Smooth muscle cell (in vitro differentiated cells): Measurements from ENCODE around the gene ZEB1. TPM values are rescaled to one million over a fixed set of nuclear protein-coding genes. Genes with fewer than 3 reads are reported as not detected.
"Not testable (repeated sequence)": the region's sequence is repeated elsewhere in the genome, so short reads cannot be mapped to it uniquely, and the experiment has no call there.

Source experiments
- DNase-seq: peaks from one replicate; lab custom pipeline; 2025; ENCODE audit not compliant: unreplicated experiment; lab: John Stamatoyannopoulos, UW
- H2AFZ ChIP-seq: fragments of 200-600 bp; sonication (generic); 2 replicates; pipeline ENCODE4 v1.6.0; 2016; ENCODE audit warnings: antibody characterized with exemption, low read depth, mild to moderate bottlenecking
- H3F3A ChIP-seq: fragments of 200-600 bp; sonication (generic); 2 replicates; pipeline ENCODE4 v1.6.0; 2017; ENCODE audit warnings: antibody characterized with exemption, low read depth
- H3K27ac ChIP-seq: fragments of 200-600 bp; sonication (generic); 2 replicates; pipeline ENCODE4 v1.5.1; 2016; ENCODE audit warnings: low read depth, mild to moderate bottlenecking
- H3K27me3 ChIP-seq: fragments of 200-600 bp; sonication (generic); 2 replicates; pipeline ENCODE4 v1.6.1; 2016; ENCODE audit warnings: low read depth, mild to moderate bottlenecking
- H3K36me3 ChIP-seq: fragments of 200-600 bp; sonication (generic); 2 replicates; pipeline ENCODE4 v1.5.1; 2016; ENCODE audit warnings: low read depth
- H3K4me1 ChIP-seq: fragments of 200-600 bp; sonication (generic); 2 replicates; pipeline ENCODE4 v1.5.1; 2016; ENCODE audit warnings: low read depth
- H3K4me2 ChIP-seq: fragments of 200-600 bp; sonication (generic); 2 replicates; pipeline ENCODE4 v1.6.0; 2016; ENCODE audit warnings: mild to moderate bottlenecking
- H3K4me3 ChIP-seq: fragments of 200-600 bp; sonication (generic); 2 replicates; pipeline ENCODE4 v1.5.1; 2016; ENCODE audit warnings: mild to moderate bottlenecking
- H3K79me2 ChIP-seq: fragments of 200-600 bp; sonication (generic); 2 replicates; pipeline ENCODE4 v1.6.0; 2016; ENCODE audit warnings: low read depth, mild to moderate bottlenecking
- H3K9ac ChIP-seq: fragments of 200-600 bp; sonication (generic); 2 replicates; pipeline ENCODE4 v1.6.0; 2016; ENCODE audit warnings: low read depth
- H3K9me3 ChIP-seq: fragments of 200-600 bp; sonication (generic); replicated peaks from 2 replicates; pipeline ENCODE4 v1.5.1; 2016; ENCODE audit warnings: low read depth
- H4K20me1 ChIP-seq: fragments of 200-600 bp; sonication (generic); 2 replicates; pipeline ENCODE4 v1.6.0; 2016; ENCODE audit warnings: low read depth
- WGBS: methylation state at CpG from one replicate; pipeline ENCODE4 v1.1.7; 2016; ENCODE audit warnings: low lambda C conversion rate; 5-methylcytosine and 5-hydroxymethylcytosine counted together
- polyA plus RNA-seq: library from polyadenylated mRNA; unstranded; fragments of >200 nt; fragmentation: Nextera tagmentation; extraction: Ambion mirVana; gene quantifications from 2 replicates; pipeline ENCODE4 v1.2.1, GENCODE V29; 2016
- total RNA-seq: library from RNA; depleted of rRNA; stranded (reverse); fragments of >200 nt; gene quantifications from 2 replicates; pipeline ENCODE4 v1.2.3, GENCODE V29; 2014
- TF ChIP-seq, protein P1 (sequence below): fragments of 200-600 bp; sonication (generic); IDR thresholded peaks from 2 replicates; pipeline ENCODE4 v1.5.1; 2017; ENCODE audit warnings: borderline replicate concordance, mild to moderate bottlenecking, antibody characterized with exemption; ENCODE audit not compliant: insufficient read depth, poor library complexity, severe bottlenecking

ZEB1 gene
- total and polyA plus RNA-seq, 2 experiments from 2014 or later, result 7.9 to 15.7 TPM

DNA sequence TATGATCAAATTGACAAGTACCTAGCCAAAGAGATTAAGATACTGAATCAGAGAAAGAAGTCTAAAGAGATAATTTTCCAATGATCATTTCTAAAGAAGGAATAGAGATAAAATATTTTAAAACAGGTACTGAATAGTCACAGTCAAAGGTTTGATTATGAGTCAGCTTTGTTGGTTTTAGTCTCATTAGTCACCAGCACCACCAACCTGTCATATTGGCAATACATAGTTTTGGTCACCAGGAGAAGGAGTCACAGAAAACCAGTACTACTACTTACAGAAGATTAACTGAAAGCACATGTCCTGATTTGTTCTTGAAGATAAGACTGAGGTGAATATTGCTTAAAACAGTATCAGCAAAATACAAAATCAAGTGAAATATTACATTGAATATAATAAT is 34.6 kb downstream of the ZEB1 start:
- H3K4me1 ChIP-seq, result no peaks in the 10 kb centered on the region
- H3K27ac ChIP-seq, result peak overlapping the region; percentile 50
- H3K4me3 ChIP-seq, result no peak overlapping the region
- peak overlapping the region; percentile 16 for H3K4me2 ChIP-seq
- H3F3A ChIP-seq, result no peaks in the 10 kb centered on the region
- DNase-seq, result no peak
- H3K79me2 ChIP-seq, result peaks cover 12% of the 10 kb centered on the region
- no peaks in the 10 kb centered on the region for H3K27me3 ChIP-seq
- H3K9ac ChIP-seq, result no peak overlapping the region
- H3K9me3 ChIP-seq, result no peaks in the 10 kb centered on the region
- peaks cover 60% of the 10 kb centered on the region for H4K20me1 ChIP-seq
- TF ChIP-seq, protein P1, sequence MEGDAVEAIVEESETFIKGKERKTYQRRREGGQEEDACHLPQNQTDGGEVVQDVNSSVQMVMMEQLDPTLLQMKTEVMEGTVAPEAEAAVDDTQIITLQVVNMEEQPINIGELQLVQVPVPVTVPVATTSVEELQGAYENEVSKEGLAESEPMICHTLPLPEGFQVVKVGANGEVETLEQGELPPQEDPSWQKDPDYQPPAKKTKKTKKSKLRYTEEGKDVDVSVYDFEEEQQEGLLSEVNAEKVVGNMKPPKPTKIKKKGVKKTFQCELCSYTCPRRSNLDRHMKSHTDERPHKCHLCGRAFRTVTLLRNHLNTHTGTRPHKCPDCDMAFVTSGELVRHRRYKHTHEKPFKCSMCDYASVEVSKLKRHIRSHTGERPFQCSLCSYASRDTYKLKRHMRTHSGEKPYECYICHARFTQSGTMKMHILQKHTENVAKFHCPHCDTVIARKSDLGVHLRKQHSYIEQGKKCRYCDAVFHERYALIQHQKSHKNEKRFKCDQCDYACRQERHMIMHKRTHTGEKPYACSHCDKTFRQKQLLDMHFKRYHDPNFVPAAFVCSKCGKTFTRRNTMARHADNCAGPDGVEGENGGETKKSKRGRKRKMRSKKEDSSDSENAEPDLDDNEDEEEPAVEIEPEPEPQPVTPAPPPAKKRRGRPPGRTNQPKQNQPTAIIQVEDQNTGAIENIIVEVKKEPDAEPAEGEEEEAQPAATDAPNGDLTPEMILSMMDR, result no peak
- no peaks in the 10 kb centered on the region for H3K36me3 ChIP-seq
- no peak overlapping the region for H2AFZ ChIP-seq

DNA sequence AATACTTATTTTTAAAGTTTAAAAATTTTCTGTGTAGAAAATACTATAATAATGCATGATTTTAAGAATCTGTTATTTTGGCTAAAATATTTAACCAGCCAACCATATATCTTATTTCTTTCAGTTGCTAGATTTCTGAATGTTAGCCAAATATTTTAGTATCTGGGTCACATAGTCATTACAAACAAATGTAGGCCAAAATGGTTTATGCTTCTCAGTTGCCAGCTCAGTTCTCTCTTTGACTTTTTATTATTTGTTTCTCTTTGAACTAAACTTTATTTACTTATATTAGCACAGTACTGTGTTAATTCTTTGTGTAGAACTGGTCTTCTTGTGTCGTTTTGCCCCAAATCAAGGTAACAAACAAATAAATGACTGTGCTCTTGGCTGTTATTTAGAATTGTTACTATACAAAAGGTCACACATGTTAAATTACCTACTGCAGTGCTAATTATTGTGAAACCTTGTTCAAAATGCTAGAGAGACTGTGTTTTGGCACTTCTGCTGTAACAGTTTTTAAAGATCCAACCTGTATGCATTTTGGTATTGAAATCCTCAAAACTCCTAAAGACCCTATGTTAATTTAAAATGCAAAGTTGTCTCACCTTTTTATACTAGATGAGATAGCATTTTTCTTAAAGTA is 39.8 kb downstream of the ZEB1 start:
- Histone ChIP-seq H2AFZ (no peak overlapping the region), H3K9me3 (no peaks in the 10 kb centered on the region), H3K27me3 (no peaks in the 10 kb centered on the region), H4K20me1 (peaks cover 42% of the 10 kb centered on the region), H3F3A (no peaks in the 10 kb centered on the region), H3K9ac (no peak overlapping the region), H3K36me3 (no peaks in the 10 kb centered on the region), H3K4me1 (no peaks in the 10 kb centered on the region), H3K4me2 (no peak overlapping the region), H3K79me2 (peaks cover 12% of the 10 kb centered on the region), H3K27ac (no peak overlapping the region), H3K4me3 (no peak overlapping the region)
- TF ChIP-seq, protein P1, result no peak
- WGBS, result 84% methylated on average over 1 of the region's 1 CpG
- no peak for DNase-seq

DNA sequence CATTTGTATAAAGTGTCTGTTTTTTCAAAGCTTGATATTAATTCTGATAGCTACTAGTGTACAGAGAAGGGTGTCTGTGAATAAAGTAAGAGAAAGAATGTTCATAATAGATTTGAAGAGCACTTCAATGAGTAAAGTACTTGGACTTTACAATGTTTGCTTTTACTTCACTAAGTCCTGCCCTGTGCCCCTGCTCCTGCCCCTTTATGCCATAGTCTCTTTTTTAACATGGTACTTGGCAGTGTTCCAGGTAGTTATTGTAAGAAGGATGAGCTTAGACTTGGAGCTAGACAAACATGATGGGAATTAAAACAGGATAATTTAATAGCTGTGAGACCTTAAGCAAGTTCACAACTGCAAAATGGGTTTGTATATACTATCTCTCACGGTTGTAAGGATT is 41.0 kb downstream of the ZEB1 start:
- 90% methylated on average over 1 of the region's 1 CpG for WGBS
- DNase-seq, result no peak
- no peak overlapping the region for H3K4me2 ChIP-seq

DNA sequence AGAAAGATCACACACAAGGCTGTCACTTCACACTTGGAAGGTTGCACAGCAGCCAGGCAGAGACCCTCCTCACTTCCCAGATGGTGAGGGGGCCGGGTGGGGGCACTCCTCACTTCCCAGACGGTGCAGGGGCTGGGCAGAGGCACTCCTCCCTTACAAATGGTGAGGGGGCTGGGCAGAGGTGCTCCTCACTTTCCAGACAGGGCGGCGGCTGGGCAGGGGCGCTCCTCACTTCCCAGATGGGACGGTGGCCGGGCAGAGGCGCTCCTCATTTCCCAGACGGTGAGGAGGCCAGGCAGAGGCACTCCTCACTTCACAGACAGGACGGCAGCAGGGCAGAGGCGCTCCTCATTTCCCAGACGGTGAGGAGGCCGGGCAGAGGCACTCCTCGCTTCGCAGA is 42.5 kb downstream of the ZEB1 start:
- not testable (repeated sequence) for H3K4me1 ChIP-seq, DNase-seq
- 98% methylated on average over 15 of the region's 15 CpGs for WGBS

More for the DNA sequence above, 41.0 kb downstream of the ZEB1 start:
- no peak overlapping the region for H2AFZ ChIP-seq
- H3F3A ChIP-seq, result no peaks in the 10 kb centered on the region
- H3K4me3 ChIP-seq, result no peak overlapping the region
- H3K9ac ChIP-seq, result no peak overlapping the region
- H3K36me3 ChIP-seq, result no peaks in the 10 kb centered on the region
- peaks cover 31% of the 10 kb centered on the region for H4K20me1 ChIP-seq
- H3K4me1 ChIP-seq, result no peaks in the 10 kb centered on the region
- TF ChIP-seq, protein P1, result no peak
- no peaks in the 10 kb centered on the region for H3K9me3 ChIP-seq
- H3K27ac ChIP-seq, result no peak overlapping the region
- H3K27me3 ChIP-seq, result no peaks in the 10 kb centered on the region
- H3K79me2 ChIP-seq, result peaks cover 4% of the 10 kb centered on the region

More for the DNA sequence above, 42.5 kb downstream of the ZEB1 start:
- H3F3A ChIP-seq, H3K9me3 ChIP-seq, H3K27me3 ChIP-seq, H3K36me3 ChIP-seq, H3K4me3 ChIP-seq, H3K4me2 ChIP-seq, H3K79me2 ChIP-seq, H2AFZ ChIP-seq, H3K27ac ChIP-seq, H3K9ac ChIP-seq: not testable (repeated sequence)
- H4K20me1 ChIP-seq, result peaks cover 21% of the 10 kb centered on the region
